GM11168 (cell line): ENCODE results near the gene MAMDC4.

ENCODE experiments used
- in situ Hi-C: fragments of 300-500 bp; cut with MboI; formaldehyde crosslinking; loops from one replicate; pipeline ENCODE4 v1.12.0; 2022; ENCODE audit warnings: low sequenced_read_pairs; ENCODE audit not compliant: unreplicated experiment

Gene MAMDC4

GRCh38 chr9:136858844-136859757 lies 7.0 kb downstream of the MAMDC4 start:
- in situ Hi-C loops: no loop called here

- in situ Hi-C loops: loop anchor here (10.0 kb wide), 1 partner anchor 74 kb away; no protein-coding TSS in a partner anchor
Measured at GRCh38 chr9:136860529-136860928, 8.4 kb downstream of the MAMDC4 start.

GRCh38 chr9:136860933-136861873 lies 9.1 kb downstream of the MAMDC4 start:
- in situ Hi-C loops: loop anchor here (10.0 kb wide), 1 partner anchor 74 kb away; no protein-coding TSS in a partner anchor

GRCh38 chr9:136861874-136862457 lies 9.8 kb downstream of the MAMDC4 start:
- in situ Hi-C loops: loop anchor here (10.0 kb wide), 1 partner anchor 73 kb away; no protein-coding TSS in a partner anchor

- in situ Hi-C loops: loop anchor here (10.0 kb wide), 1 partner anchor 72 kb away; no protein-coding TSS in a partner anchor
Measured at GRCh38 chr9:136862849-136863622, 10.9 kb downstream of the MAMDC4 start.

- in situ Hi-C loops: loop anchor here (10.0 kb wide), 1 partner anchor 71 kb away; no protein-coding TSS in a partner anchor
Measured at GRCh38 chr9:136863623-136864273, 11.6 kb downstream of the MAMDC4 start.

- in situ Hi-C loops: loop anchor here (10.0 kb wide), 1 partner anchor 70 kb away; no protein-coding TSS in a partner anchor
Measured at GRCh38 chr9:136865041-136865767, 13.1 kb downstream of the MAMDC4 start.

GRCh38 chr9:136865768-136866103 lies 13.6 kb downstream of the MAMDC4 start:
- in situ Hi-C loops: loop anchor here (10.0 kb wide), 1 partner anchor 69 kb away; no protein-coding TSS in a partner anchor

GRCh38 chr9:136866898-136867421 lies 14.8 kb downstream of the MAMDC4 start:
- in situ Hi-C loops: loop anchor here (10.0 kb wide), 1 partner anchor 68 kb away; no protein-coding TSS in a partner anchor

- in situ Hi-C loops: loop anchor here (10.0 kb wide), 1 partner anchor 67 kb away; no protein-coding TSS in a partner anchor
Measured at GRCh38 chr9:136867480-136867879, 15.3 kb downstream of the MAMDC4 start.

- in situ Hi-C loops: loop anchor here (10.0 kb wide), 1 partner anchor 67 kb away; no protein-coding TSS in a partner anchor
Measured at GRCh38 chr9:136867917-136868316, 15.8 kb downstream of the MAMDC4 start.

GRCh38 chr9:136868644-136869043 lies 16.5 kb downstream of the MAMDC4 start:
- in situ Hi-C loops: loop anchor here (10.0 kb wide), 1 partner anchor 66 kb away; no protein-coding TSS in a partner anchor

GRCh38 chr9:136869611-136870010 lies 17.5 kb downstream of the MAMDC4 start:
- in situ Hi-C loops: loop anchor here (10.0 kb wide), 1 partner anchor 65 kb away; no protein-coding TSS in a partner anchor

- in situ Hi-C loops: no loop called here
Measured at GRCh38 chr9:136875155-136875554, 23.0 kb downstream of the MAMDC4 start.

GRCh38 chr9:136876476-136876875 lies 24.3 kb downstream of the MAMDC4 start:
- in situ Hi-C loops: no loop called here

GRCh38 chr9:136880651-136881050 lies 28.5 kb downstream of the MAMDC4 start:
- in situ Hi-C loops: no loop called here

- in situ Hi-C loops: no loop called here
Measured at GRCh38 chr9:136881691-136882108, 29.6 kb downstream of the MAMDC4 start.
